ENCODE data around the gene ATP11A. TPM values are rescaled to one million over a fixed set of nuclear protein-coding genes. Genes with fewer than 3 reads are reported as not detected.

Gene ATP11A
- total RNA-seq, 1 donor from 2014 or later = 9.4 TPM

DNA sequence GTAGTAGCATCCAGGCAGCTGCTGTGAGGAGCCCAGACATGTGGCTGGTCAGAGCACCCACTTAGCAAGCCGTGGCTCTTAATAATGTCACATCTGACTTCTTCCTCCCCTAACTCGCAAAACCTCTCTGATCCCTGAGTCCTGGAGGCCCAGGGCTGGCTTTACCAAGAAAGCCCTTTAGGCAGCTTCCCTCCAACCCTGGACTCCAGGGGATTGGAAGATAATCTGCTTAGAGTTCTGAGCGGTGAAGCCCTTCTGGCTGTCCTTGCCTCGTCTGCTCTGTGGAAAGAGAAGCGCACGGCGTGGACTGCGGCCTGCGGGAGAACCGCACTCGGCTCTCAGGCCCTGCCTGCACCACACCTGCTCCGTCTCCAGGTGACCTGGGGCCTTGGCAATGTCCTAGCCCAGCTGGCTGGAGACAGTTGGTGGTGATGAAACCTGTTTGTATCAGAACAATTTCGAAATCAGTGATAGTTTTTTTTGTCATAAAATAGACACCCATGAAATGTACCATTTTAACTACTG is 214.7 kb downstream of the ATP11A start:
- DNase-seq (ENCODE audit: low spot score) = no peak

DNA sequence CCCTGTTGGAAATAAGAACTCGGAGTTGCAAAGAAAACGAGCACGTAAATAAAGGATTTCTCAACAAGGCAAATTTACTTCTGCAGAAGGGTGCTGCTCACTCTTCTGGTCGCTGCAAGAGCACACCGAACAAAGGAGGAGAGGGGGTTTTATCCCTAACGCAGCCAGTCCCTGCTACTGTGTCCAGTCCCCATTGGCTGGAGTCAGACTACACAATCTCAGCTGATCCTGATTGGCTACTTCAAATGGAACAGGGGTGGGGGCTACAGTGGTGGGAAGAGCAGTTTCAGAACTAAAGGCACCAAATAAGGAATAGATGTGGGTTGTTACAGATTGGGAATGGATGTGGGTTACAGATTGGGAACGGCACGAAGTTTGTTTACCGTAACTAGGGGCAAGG is 215.2 kb downstream of the ATP11A start:
- no peak for DNase-seq (ENCODE audit: low spot score)

DNA sequence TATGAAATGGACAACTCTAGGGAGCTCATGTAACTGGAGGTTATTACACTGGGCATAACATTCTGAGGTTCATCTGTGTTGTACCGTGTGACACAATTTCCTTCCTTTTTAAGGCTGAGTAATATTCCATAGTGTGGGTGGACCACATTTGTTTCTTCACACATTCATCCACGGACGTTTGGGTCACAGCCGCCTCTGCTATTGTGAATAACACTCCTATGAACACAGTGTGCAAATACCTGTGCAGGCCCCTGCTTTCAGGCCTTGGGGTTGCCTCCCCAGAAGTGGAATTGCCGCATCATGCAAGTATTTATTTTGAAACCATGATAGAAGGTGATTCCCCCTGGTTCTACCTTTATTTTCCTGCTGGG is 215.8 kb downstream of the ATP11A start:
- no peak for DNase-seq (ENCODE audit: low spot score)

DNA sequence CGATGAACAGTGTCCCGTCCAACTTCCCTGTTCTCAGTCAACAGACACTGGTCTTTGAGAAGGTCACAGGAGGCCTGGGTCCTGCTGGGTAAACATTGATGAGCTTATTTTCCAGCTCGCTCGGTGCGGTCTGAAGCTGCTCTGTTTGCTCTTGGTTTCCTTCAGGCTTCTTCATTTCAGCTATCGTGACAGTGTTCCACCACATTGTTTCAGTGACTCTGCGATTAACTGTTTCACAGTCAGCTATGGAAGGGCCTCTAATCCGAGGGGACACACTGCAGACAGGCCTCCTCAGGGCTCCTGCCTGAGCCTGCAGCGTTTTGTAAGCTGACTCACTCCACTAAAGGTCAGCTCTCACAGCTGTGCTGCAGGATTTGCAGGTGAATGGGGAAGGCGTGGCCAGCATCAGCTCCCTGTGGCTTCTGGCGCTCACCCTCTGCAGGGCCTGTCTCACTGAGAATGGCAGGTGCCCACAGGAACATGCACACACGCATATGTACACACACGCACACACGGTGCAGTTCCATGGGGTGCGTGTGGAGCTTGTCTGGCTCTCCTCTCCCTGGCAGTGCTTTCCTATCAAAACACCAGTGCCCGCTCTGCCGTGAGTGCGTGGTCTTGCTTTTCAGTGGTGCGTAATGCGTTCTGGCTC is 216.3 kb downstream of the ATP11A start:
- no peak for DNase-seq (ENCODE audit: low spot score)

DNA sequence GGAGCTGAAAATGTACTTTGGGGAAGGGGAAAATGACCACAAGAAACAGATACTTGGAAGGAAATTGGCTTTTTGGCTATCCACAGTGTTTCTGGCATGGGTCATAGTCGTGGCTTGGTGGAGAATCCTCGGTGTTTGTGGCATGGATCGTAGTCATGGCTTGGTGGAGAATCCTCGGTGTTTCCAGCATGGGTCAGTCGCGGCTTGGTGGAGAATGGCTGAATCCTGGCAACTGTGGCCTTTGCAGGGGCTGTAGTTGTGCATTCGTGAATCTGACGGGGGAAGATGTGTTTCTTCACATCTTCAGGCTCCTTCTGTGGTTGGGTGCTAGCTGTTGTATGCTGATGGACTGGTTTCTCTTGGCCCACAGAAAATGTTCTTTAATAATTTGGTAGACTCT is 217.4 kb downstream of the ATP11A start:
- DNase-seq (ENCODE audit: low spot score) = no peak

DNA sequence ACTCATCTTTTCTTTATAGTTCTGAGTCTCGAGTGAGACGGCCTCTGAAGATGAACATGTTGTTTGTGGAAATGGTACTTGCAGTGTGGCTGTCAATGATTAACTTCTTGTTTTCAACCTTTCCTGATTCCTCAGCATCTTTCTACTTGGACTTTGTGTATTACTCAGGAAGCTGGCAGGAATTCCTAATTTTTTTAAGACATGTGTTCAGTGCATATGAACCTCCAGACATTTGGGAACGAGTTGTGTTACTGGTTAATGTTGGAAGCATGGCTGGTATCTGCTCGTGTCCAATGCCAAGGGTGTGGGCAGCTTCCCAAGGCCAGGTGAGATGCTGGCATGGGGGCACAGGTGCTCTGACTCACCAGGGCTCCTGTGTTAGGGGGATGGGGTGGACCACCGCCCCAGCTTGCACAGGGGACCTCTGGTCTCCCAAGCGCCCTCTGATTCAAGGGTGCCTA is 218.1 kb downstream of the ATP11A start:
- DNase-seq (ENCODE audit: low spot score) = no peak

DNA sequence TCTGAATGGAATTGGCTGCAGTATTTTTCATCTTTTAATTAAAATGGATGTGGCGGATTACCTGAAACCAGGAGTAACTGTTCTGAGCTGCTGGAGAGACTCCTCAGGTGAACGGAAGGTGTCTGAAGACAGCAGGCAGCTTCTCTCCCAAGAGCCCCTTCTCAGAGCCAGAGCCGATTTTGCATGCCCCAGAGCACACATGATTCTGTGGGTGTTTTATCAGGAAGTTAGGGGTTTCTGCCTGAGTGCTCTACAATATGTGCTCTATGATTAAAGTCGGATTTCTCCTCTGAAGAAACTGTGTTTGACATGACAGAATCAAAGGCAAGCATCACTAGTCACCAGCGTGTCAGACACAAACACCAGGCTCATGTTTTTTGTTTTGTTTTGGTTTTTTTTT is 218.5 kb downstream of the ATP11A start:
- no peak for DNase-seq (ENCODE audit: low spot score)

DNA sequence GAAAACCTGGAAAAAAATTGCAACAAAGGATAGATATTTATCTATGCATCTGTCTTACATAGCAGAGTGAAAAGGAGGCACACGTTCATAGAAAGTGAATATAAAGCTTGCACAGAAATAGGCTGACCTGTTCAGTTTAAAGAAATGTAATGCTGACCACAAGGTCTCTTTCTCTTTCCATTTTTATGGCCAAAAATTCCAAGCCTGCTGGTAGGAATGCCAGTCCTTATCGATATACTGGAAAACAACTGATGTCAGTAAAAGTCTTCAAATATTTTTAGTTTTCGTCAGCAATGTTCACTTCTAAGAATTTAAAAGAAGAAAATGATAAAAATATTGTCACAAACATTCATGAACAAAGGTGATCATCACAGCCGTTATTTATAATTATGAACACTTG is 220.2 kb downstream of the ATP11A start:
- no peak for DNase-seq (ENCODE audit: low spot score)

DNA sequence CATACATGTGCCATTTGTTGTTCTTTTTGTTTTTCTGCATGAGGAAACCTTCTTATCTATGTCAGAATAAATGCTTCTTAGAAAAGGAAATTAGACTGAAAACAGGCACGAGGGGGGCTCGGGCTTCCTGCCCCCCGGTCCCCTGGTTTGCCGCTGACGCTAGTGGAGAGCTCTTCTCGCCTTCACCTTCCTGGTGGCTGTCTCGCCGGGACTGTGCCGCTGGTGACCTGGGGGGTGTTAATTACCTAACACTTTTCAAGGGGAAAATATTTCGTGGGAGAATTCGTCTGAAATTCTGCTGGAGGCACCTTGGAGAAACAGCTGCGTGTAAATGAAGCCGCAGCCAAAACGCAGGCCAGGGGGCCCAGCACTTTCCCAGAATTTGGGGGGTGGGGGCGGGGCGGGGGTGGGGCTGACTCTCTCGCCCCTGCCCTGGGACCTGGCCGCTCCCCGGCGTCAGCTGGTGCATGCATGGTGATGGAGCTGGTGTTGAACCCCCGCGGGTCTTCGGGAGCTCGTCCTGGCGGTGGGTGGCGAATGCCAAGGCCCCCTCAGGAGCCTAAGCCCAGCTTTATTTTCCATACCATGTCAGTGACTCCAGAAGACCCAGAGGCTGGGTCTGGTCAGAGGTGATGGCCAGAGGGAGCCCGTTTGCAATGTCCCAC is 220.9 kb downstream of the ATP11A start:
- no peak for DNase-seq (ENCODE audit: low spot score)

DNA sequence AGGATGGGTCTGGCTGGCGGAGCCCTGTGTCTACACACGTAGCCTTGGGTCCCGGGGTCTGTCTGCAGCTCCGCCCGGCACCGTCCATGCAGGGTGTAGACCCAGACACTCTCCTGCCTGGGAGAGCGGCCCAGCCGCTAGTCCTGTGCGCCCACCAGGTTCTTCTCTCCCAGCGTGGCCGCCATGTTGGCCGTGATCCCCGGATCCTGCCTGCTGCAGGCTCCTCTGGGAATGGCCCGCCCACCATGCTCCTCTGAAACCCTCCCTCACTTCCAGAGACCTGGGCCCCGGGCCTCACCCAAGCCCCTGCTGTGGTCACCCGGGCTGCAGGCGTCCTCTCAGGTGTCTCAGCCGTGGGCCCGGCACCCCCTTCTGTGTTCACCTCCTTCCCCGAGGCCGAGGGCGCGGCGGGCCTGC is 221.5 kb downstream of the ATP11A start:
- DNase-seq (ENCODE audit: low spot score) = no peak

DNA sequence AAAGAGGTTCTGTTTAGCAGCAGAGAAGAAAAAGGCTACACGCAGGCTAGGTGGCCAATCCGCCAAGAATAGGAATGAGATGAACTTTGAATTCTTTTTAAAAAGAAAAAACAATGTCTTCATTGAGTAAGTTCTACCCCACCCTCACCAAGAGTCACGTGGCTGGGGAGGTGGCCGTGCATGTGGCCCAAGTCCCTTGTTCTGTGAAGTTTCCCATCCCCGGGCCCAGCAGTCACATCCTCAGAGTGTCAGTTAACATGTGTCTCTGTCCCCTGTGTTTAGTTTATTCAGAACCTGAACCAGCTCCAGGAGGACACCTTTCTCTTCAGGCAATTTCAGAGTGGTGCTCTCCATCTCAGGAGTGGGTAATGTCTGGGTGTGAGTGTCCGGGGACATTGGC is 222.0 kb downstream of the ATP11A start:
- no peak for DNase-seq (ENCODE audit: low spot score)

DNA sequence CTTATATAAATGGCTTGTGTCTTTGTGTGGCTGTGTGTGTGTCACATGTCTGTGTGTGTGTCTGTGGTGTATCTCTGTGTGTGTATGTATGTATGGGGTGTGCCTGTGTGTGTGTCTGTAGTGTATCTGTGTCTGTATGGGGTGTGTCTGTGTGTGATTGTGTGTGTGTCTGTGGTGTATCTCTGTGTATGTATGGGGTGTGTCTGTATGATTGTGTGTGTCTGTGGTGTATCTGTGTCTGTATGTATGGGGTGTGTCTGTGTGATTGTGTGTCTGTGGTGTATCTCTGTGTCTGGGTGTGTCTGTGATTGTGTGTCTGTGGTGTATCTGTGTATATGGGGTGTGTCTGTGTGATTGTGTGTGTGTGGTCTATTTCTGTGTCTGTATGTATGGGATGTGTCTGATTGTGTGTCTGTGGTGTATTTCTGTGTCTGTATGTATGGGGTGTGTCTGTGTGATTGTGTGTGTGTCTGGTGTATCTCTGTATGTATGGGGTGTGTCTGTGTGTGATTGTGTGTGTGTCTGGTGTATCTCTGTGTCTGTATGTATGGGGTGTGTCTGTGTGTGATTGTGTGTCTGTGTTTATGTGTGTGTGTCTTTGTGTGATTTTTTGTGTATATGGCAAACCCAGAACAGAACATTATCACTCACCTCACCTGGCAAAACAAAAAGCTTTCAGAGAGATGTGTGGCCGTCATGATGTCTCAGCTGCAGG is 223.0 kb downstream of the ATP11A start:
- no peak for DNase-seq (ENCODE audit: low spot score)

DNA sequence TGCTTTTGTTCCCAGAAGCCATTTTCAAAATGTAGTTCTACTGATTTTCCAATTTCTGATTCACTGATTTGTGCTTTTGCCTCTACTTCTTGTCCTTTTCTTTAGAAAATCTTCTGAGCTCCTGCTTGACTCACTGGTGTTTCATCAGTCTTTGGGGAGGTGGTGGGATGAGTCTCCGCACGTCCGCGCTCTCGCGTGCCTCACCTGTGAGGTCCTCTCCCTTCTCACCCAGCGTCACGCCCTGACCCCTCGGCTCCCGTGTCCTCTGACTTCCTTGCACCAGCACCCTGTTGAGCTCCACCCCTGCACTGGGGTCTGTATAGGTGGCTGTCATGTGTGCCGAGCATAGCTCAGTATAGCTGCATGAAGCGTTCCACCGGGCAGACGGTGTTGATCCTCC is 226.5 kb downstream of the ATP11A start:
- no peak for DNase-seq (ENCODE audit: low spot score)

DNA sequence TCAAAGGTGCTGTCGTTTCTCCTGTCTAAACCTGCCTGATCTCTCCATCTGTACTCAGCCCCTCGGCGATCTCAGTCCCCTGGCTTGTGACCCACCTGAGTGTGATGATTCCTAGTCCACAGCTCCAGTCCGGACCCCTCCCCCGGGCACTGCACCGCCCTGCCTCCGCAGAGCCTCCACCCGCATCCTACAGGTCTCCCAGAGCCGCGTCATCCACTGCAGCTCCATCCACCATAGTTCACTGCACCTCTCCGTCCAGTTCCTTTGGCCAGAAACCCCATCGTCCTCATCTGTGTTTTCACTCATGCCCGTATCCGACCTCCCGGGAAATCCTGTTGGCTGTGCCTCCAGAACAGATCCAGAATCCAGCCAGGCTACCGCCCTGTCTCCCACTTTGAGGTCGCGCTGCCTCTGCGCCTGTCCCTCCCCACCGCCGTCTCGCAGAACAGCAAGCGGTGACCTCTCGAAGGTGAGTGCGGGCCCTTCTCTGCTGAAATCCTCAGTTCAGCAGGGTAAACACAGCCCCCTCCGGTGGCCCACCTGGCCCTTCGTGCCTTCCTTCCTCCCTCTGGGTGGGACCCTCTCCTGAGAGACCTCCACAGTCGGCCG is 227.3 kb downstream of the ATP11A start:
- DNase-seq (ENCODE audit: low spot score) = no peak

DNA sequence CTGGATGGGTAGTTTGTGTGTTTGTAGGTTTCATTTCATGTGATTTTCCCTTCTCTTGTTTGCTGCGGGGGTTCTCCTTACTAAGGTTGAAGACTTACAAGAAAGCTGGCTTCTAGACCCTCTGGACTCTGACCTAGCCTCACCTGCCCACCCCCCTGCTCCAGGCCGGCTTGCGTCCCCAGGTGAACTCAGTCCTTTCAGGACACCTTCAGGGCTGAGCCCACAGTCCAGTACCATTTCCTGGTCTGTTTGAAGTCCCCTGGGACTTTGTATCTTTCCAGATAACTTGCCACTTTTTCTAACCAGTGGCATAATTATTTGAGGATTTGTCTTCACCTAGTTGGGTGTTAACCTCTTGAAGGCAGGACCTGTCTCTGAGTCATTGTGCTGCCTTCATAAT is 227.9 kb downstream of the ATP11A start:
- DNase-seq (ENCODE audit: low spot score) = no peak

DNA sequence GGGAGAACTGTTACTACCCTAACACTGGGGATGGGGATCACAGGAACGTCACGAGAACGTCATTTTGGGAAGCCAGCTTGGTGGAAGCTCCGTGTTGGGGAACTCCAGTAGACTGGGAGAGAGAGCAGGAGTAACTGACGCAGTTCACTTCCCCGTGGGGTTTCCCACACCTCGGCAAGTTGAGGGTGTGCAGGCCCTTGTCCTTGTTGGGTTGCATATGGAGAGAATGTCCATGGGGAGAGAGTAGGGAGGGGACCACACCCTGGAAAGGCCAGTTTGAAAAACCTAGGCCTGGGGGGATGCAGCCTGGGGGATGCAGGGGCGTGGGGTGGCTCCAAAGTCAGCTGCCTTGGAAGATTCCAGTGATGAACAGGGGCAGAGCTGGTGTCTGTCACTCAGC is 228.4 kb downstream of the ATP11A start:
- DNase-seq (ENCODE audit: low spot score) = no peak

DNA sequence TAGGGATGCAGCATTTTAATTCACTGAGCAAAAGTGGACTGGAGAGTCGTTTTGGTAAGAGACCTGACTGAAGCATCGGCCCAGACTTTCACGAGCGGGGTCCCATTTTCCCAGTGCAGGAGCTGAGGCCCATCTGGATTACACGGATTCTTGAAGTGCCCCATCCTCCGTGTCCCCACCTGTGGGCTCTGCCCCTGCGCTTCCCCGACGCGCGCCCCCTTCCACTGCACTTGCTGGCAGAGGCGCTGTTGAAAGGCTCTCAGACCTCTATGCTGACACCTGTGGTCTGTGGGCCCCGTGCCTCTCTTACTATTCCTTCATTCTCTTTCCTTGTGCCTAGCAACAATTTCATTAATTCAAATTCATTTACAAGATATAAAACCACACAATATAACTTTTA is 228.9 kb downstream of the ATP11A start:
- DNase-seq (ENCODE audit: low spot score) = no peak

DNA sequence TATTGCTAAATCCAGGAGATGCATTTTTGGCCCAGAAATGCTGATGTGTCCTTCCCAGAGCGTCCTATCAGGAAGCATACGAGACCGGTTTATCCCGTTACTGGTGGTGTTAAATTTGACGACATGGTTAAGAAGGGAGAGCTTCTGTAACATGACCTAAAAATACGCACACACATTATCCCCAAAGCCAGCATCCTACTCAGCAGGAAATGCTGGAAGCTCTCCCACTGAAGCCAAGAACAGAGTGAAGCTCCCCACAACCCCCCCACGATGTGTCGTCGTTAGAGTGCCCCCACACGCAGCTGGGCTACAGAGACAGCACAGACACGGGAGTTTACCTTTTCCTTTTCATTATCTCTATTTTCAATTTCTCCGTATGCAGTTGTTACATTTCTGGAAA is 234.1 kb downstream of the ATP11A start:
- DNase-seq (ENCODE audit: low spot score) = no peak

DNA sequence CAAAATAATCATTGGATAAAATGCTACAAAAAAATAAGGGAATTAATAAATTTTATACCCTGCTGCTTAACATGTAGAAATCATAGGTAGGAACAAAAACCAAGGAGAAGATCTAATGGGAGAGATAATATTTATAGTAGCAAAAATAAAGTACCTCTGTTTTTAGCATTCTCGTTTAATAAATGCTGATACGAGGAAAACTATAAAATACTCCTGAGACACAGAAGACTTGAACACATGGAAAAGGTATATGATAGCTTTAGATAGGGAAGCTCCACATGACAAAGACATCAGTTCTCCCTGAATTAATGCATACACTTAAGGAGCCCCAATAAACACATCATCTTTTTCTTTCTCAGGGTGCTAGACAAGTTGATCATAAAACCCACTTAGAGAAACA is 234.5 kb downstream of the ATP11A start:
- DNase-seq (ENCODE audit: low spot score) = no peak

DNA sequence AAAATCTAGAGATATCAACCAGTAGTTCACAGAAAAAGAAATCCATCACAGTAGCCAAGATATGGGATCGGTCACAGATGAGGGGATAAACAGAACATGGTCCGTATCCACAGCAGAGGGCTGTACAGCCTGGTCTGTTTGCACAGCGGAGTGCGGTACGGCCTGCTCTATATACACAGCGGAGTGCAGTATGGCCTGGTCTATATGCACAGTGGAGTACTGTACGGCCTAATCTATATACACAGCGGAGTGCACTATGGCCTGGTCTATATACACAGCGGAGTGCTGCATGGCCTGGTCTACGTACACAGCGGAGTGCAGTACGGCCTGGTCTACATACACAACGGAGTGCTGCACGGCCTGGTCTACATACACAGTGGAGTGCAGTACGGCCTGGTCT is 236.2 kb downstream of the ATP11A start:
- no peak for DNase-seq (ENCODE audit: low spot score)

DNA sequence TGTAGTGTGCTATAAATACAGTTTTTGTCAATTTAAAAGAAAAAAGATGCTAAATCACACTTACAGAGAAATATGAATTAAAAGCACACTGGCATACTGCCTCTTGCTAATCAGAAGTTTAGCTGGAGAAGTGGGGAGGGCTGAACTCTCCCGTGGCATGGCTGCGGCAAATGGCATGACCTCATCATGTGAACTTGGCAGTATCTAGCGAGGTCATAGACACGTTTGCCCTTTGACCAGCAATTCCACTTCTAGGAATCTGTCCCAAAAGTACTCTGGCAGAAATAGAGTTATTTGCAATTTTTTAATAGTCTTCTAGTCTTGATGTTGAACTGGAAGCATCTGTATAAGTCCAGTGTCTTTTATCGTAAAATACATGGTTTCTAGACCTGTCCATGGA is 237.2 kb downstream of the ATP11A start:
- DNase-seq (ENCODE audit: low spot score) = no peak

Measured in umbilical cord (tissue), 2 donors.